ENCODE data around the gene PRSS23. TPM values are rescaled to one million over a fixed set of nuclear protein-coding genes. Genes with fewer than 3 reads are reported as not detected.
"Not testable (repeated sequence)": the region's sequence is repeated elsewhere in the genome, so short reads cannot be mapped to it uniquely, and the experiment has no call there.

Gene PRSS23, protein sequence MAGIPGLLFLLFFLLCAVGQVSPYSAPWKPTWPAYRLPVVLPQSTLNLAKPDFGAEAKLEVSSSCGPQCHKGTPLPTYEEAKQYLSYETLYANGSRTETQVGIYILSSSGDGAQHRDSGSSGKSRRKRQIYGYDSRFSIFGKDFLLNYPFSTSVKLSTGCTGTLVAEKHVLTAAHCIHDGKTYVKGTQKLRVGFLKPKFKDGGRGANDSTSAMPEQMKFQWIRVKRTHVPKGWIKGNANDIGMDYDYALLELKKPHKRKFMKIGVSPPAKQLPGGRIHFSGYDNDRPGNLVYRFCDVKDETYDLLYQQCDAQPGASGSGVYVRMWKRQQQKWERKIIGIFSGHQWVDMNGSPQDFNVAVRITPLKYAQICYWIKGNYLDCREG
- 10 to 100 TPM; 17.7 to 33.4 (median 23.1) TPM for polyA plus RNA-seq (ENCODE audit: insufficient read length in 10 of 10)
- long read RNA-seq, donor 1, full-length matches to known transcripts: 14 of 29 reads
- long read RNA-seq, donor 1, partial matches to known transcripts: 15 of 29 reads
- long read RNA-seq, donor 1, other reads (novel, unspliced or antisense): 0 of 29 reads
- long read RNA-seq, donor 2, full-length matches to known transcripts: 7 of 7 reads
- long read RNA-seq, donor 2, partial matches to known transcripts: 0 of 7 reads
- long read RNA-seq, donor 2, other reads (novel, unspliced or antisense): 0 of 7 reads
- long read RNA-seq, donor 3: 0 reads
- long read RNA-seq, donor 4, full-length matches to known transcripts: 12 of 32 reads
- long read RNA-seq, donor 4, partial matches to known transcripts: 20 of 32 reads
- long read RNA-seq, donor 4, other reads (novel, unspliced or antisense): 0 of 32 reads
- long read RNA-seq, donor 5, full-length matches to known transcripts: 20 of 53 reads
- long read RNA-seq, donor 5, partial matches to known transcripts: 7 of 53 reads
- long read RNA-seq, donor 5, other reads (novel, unspliced or antisense): 26 of 53 reads
- long read RNA-seq, donor 6, full-length matches to known transcripts: 10 of 32 reads
- long read RNA-seq, donor 6, partial matches to known transcripts: 0 of 32 reads
- long read RNA-seq, donor 6, other reads (novel, unspliced or antisense): 22 of 32 reads
- long read RNA-seq, donor 7, full-length matches to known transcripts: 9 of 33 reads
- long read RNA-seq, donor 7, partial matches to known transcripts: 10 of 33 reads
- long read RNA-seq, donor 7, other reads (novel, unspliced or antisense): 14 of 33 reads
- long read RNA-seq, donor 8, full-length matches to known transcripts: 12 of 12 reads
- long read RNA-seq, donor 8, partial matches to known transcripts: 0 of 12 reads
- long read RNA-seq, donor 8, other reads (novel, unspliced or antisense): 0 of 12 reads
- long read RNA-seq, donor 9, full-length matches to known transcripts: 2 of 2 reads
- long read RNA-seq, donor 9, partial matches to known transcripts: 0 of 2 reads
- long read RNA-seq, donor 9, other reads (novel, unspliced or antisense): 0 of 2 reads

- DNase-seq: peak; percentile 53 to 83 (median 56)
Measured at GRCh38 chr11:86800076-86800959, at the start of gene PRSS23. Gene PRSS23, plus strand, starts transcription at chr11:86800542. Its CDS starts 7,102 bp downstream, at chr11:86807644.

DNA sequence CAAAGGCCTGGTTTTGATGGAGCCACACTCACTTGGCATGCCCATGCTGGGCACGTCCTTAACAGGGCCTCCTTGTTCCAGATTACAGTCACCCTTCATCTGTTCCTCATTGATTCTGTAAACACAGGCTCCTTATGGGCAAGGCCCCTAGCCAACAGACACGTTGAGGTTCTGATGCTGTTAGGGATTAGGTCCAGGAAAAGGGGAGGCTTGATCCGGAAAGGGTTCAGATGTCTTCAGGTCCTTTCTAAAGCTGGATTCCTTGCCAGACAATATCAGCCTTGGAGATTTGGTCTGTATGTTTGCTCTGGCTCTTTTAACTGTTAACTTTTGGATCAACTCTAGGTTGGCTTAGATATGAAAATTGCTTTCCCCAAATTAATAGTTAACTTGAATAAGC, 46.9 kb upstream of the PRSS23 start:
- peak in 1 of 3 donors; percentile 64 for DNase-seq

- DNase-seq: peak in 1 of 3 donors; percentile 60
Measured at GRCh38 chr11:86755146-86755545, 45.2 kb upstream of the PRSS23 start.

GRCh38 chr11:86758171-86758570, 42.2 kb upstream of the PRSS23 start:
- DNase-seq: no peak

GRCh38 chr11:86760577-86760976, 39.8 kb upstream of the PRSS23 start:
- no peak for DNase-seq

DNA sequence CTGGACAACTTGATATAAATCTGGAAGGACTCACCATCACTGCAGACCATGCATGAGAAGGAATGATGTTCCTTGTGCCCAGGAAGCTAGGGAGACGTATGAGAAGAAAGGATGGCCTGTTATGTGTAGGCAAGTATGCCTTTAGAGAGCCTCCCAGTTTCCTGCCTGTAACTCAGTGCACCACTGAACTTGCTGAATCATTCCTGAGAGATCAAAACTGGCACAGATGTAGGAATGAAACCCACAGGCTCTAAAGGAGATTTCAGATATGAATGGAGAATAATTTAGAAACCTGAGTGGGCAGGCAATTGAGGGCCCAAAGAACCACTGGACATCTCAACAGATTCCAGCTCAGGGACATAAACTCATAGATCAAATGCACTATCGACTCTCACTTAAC, 38.4 kb upstream of the PRSS23 start:
- no peak for DNase-seq

GRCh38 chr11:86765203-86765602, 35.1 kb upstream of the PRSS23 start:
- no peak for DNase-seq

- DNase-seq: no peak
Measured at GRCh38 chr11:86765878-86766277, 34.5 kb upstream of the PRSS23 start.

GRCh38 chr11:86769219-86769618, 31.1 kb upstream of the PRSS23 start:
- no peak for DNase-seq

DNA sequence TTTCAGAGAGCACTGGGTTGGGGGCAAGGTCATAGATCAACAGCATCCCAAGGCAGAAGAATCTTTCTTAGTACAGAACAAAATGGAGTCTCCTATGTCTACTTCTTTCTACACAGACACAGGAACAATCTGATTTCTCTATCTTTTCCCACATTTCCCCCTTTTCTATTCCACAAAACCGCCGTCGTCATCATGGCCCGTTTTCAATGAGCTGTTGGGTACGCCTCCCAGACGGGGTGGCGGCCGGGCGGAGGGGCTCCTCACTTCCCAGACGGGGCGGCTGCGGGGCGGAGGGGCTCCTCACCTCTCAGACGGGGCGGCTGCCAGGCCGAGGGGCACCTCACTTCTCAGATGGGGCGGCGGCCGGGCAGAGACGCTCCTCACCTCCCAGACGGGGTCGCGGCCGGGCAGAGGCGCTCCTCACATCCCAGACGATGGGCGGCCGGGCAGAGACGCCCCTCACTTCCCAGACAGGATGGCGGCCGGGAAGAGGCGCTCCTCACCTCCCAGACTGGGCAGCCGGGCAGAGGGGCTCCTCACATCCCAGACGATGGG, 29.8 kb upstream of the PRSS23 start:
- DNase-seq: not testable (repeated sequence)

- no peak for DNase-seq
Measured at GRCh38 chr11:86772999-86773398, 27.3 kb upstream of the PRSS23 start.

DNA sequence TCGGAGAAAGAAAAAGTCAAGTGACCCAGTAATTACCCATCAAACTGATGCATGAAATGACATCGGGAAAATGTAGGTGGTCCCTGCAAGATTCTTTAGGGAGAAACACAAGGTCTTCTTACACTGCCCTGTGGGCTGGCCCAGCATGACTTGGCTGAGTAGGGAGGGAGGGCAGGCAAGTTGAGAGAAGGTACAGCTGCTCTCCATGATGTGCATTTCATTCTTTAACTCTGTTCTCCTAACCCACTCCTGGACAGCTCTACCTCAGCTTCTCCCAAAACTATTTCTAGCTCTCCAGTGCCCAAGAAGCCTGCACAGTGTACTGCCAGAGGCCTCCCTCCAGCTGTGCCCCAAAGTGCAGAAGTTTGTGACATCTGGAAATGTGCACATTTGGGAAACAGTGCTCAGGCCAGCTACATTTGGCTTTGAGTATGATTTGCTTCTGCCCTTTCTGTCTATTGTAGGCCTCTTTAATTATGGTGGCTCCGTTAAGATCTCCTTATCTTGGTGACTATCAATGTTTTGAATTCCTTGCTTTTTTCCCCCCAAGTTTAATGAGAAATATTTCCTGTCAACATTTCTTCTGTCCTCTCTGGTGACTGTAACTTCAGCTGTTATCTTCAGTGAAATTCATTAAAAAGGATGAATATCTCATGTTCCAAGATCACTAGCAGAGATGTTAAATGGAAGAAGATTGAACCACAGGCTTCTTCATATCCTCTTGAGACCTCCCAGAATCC, 26.7 kb upstream of the PRSS23 start:
- DNase-seq: no peak

GRCh38 chr11:86774417-86774816, 25.9 kb upstream of the PRSS23 start:
- DNase-seq: no peak

DNA sequence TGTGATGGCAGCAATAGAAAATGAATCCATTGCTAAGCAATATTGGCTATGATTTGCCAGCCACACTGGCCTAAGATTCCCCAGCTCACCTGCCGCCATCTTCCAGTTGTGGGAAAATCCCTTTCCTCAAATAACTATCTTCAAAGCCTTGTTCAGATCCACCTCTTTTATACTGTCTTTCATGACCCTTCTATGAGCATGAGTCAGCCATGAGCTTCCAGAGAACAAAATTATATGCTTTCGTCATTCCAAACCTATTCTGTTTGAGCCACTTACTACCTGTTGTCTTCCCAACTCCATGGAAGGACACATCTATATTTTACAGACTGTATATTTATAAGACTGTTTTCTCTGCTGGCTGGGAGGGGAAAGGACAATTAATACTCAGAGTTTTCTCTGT, 25.0 kb upstream of the PRSS23 start:
- no peak for DNase-seq

- DNase-seq: no peak
Measured at GRCh38 chr11:86781546-86781945, 18.8 kb upstream of the PRSS23 start.

DNA sequence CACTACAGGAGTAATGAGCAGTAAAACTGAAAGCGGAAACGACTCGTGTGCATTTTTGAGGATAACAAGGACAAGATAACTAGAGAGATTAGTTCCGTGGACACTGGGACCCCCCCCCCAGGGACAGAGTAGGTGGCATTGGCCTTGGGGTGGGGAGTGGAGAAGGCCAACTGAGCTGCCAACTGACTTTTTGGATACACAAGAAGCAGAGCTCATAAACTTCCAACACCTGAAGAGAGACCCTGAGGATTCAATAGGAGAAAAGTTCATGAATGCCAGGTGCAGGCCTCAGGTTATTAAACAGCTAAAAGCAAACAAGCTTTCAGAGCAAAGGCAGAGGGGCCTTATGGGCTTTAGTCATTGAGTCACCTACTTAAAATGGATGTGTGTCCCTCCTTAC, 17.6 kb upstream of the PRSS23 start:
- no peak for DNase-seq

- no peak for DNase-seq
Measured at GRCh38 chr11:86783661-86784060, 16.7 kb upstream of the PRSS23 start.

GRCh38 chr11:86784241-86784681, 16.1 kb upstream of the PRSS23 start:
- peak in 1 of 3 donors; percentile 75 for DNase-seq

GRCh38 chr11:86785576-86785975, 14.8 kb upstream of the PRSS23 start:
- DNase-seq: no peak

All from muscle of back (tissue), 13 donors.